Liver (tissue), 3 donors: ENCODE measurements around the gene GUCY1A1.
"Not testable (repeated sequence)": the region's sequence is repeated elsewhere in the genome, so short reads cannot be mapped to it uniquely, and the experiment has no call there.

Experiments used
- JUND ChIP-seq, 2 donors: IDR thresholded peaks; 2 replicates each; pipeline ENCODE4 v1.6.1; 2016; ENCODE audit warnings: antibody characterized with exemption in 2 of 2
- NR2F2 ChIP-seq: IDR thresholded peaks from 2 replicates; pipeline ENCODE4 v1.6.1; 2016; ENCODE audit warnings: antibody characterized with exemption
- RAD21 ChIP-seq, 2 donors: IDR thresholded peaks; 2 replicates each; pipeline ENCODE4 v1.6.1; 2016; ENCODE audit warnings: antibody characterized with exemption in 2 of 2, mild to moderate bottlenecking in 2 of 2
- SP1 ChIP-seq: IDR thresholded peaks from 2 replicates; pipeline ENCODE4 v1.6.1; 2018; ENCODE audit warnings: antibody characterized with exemption, mild to moderate bottlenecking
- YY1 ChIP-seq: IDR thresholded peaks from 2 replicates; pipeline ENCODE4 v1.6.1; 2016; ENCODE audit warnings: antibody characterized with exemption, mild to moderate bottlenecking
- TF ChIP-seq, protein P1 (sequence below): fragments of 150-350 bp; IDR thresholded peaks from 2 replicates; pipeline ENCODE4 v1.5.1; 2017; ENCODE audit warnings: improper control_type of control experiment, low read depth, low read length; ENCODE audit not compliant: missing input control
- TF ChIP-seq, protein P2 (sequence below): IDR thresholded peaks from 2 replicates; pipeline ENCODE4 v1.6.1; 2016; ENCODE audit warnings: antibody characterized with exemption
- TF ChIP-seq, protein P3 (sequence below): IDR thresholded peaks from 2 replicates; pipeline ENCODE4 v1.6.1; 2016; ENCODE audit warnings: antibody characterized with exemption, mild to moderate bottlenecking
- donor health status: healthy.
- donor health status: healthy.

DNA sequence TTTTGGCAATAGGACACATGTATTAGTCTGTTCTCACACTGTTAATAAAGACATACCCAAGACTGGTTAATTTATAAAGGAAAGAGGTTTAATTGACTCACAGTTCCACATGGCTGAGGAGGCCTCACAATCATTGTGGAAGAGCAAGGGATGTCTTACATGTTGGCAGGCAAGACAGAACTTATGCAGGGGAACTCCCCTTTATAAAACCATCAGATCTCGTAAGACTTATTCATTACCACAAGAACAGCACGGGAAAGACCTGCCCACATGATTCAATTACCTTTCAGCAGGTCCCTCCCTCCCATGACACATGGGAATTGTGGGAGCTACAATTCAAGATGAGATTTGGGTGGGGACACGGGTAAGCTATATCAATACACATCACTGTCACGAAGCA, 15.9 kb upstream of the GUCY1A1 start:
- TF ChIP-seq, protein P1, sequence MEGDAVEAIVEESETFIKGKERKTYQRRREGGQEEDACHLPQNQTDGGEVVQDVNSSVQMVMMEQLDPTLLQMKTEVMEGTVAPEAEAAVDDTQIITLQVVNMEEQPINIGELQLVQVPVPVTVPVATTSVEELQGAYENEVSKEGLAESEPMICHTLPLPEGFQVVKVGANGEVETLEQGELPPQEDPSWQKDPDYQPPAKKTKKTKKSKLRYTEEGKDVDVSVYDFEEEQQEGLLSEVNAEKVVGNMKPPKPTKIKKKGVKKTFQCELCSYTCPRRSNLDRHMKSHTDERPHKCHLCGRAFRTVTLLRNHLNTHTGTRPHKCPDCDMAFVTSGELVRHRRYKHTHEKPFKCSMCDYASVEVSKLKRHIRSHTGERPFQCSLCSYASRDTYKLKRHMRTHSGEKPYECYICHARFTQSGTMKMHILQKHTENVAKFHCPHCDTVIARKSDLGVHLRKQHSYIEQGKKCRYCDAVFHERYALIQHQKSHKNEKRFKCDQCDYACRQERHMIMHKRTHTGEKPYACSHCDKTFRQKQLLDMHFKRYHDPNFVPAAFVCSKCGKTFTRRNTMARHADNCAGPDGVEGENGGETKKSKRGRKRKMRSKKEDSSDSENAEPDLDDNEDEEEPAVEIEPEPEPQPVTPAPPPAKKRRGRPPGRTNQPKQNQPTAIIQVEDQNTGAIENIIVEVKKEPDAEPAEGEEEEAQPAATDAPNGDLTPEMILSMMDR = not testable (repeated sequence)
- not testable (repeated sequence) for TF ChIP-seq JUND (IDR thresholded peaks at IDR 0.05); RAD21 (IDR thresholded peaks at IDR 0.05); YY1; NR2F2; SP1
- TF ChIP-seq, protein P2, sequence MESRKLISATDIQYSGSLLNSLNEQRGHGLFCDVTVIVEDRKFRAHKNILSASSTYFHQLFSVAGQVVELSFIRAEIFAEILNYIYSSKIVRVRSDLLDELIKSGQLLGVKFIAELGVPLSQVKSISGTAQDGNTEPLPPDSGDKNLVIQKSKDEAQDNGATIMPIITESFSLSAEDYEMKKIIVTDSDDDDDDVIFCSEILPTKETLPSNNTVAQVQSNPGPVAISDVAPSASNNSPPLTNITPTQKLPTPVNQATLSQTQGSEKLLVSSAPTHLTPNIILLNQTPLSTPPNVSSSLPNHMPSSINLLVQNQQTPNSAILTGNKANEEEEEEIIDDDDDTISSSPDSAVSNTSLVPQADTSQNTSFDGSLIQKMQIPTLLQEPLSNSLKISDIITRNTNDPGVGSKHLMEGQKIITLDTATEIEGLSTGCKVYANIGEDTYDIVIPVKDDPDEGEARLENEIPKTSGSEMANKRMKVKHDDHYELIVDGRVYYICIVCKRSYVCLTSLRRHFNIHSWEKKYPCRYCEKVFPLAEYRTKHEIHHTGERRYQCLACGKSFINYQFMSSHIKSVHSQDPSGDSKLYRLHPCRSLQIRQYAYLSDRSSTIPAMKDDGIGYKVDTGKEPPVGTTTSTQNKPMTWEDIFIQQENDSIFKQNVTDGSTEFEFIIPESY = not testable (repeated sequence)
- TF ChIP-seq, protein P3, sequence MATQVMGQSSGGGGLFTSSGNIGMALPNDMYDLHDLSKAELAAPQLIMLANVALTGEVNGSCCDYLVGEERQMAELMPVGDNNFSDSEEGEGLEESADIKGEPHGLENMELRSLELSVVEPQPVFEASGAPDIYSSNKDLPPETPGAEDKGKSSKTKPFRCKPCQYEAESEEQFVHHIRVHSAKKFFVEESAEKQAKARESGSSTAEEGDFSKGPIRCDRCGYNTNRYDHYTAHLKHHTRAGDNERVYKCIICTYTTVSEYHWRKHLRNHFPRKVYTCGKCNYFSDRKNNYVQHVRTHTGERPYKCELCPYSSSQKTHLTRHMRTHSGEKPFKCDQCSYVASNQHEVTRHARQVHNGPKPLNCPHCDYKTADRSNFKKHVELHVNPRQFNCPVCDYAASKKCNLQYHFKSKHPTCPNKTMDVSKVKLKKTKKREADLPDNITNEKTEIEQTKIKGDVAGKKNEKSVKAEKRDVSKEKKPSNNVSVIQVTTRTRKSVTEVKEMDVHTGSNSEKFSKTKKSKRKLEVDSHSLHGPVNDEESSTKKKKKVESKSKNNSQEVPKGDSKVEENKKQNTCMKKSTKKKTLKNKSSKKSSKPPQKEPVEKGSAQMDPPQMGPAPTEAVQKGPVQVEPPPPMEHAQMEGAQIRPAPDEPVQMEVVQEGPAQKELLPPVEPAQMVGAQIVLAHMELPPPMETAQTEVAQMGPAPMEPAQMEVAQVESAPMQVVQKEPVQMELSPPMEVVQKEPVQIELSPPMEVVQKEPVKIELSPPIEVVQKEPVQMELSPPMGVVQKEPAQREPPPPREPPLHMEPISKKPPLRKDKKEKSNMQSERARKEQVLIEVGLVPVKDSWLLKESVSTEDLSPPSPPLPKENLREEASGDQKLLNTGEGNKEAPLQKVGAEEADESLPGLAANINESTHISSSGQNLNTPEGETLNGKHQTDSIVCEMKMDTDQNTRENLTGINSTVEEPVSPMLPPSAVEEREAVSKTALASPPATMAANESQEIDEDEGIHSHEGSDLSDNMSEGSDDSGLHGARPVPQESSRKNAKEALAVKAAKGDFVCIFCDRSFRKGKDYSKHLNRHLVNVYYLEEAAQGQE = not testable (repeated sequence)
